Measurements from ENCODE around the gene GLG1.

DNA sequence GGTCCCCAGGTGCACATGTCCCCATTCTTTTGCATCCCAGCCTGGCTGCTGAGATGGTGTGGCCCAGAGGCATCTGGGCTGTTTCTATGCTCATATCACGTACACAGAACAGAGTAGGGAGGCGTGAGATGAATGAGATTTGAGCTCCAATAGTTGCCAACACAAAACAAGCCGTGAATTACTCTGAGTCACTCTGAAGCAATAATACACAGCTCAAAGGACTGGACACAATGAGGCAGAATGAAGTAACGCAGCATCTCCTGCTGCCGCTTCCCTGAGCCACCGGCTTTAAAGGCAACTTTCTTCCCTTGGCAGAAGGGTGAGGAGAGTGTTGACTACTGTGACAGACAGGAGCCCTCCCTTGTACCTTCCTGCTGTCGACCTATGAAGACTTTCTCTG lies 151.7 kb downstream of the GLG1 start:
- TF ChIP-seq, protein P1, sequence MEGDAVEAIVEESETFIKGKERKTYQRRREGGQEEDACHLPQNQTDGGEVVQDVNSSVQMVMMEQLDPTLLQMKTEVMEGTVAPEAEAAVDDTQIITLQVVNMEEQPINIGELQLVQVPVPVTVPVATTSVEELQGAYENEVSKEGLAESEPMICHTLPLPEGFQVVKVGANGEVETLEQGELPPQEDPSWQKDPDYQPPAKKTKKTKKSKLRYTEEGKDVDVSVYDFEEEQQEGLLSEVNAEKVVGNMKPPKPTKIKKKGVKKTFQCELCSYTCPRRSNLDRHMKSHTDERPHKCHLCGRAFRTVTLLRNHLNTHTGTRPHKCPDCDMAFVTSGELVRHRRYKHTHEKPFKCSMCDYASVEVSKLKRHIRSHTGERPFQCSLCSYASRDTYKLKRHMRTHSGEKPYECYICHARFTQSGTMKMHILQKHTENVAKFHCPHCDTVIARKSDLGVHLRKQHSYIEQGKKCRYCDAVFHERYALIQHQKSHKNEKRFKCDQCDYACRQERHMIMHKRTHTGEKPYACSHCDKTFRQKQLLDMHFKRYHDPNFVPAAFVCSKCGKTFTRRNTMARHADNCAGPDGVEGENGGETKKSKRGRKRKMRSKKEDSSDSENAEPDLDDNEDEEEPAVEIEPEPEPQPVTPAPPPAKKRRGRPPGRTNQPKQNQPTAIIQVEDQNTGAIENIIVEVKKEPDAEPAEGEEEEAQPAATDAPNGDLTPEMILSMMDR (conservative IDR thresholded peaks at IDR 0.05): no peak
- no peak for TF ChIP-seq ZFX (IDR thresholded peaks at IDR 0.05)
